SW480 (cell line): Measurements from ENCODE around the gene NPSR1.

Experiments used
- DNase-seq: peaks from one replicate; pipeline ENCODE4 v3.0.0-alpha.2; 2016; ENCODE audit warnings: low spot score

NPSR1 gene

GRCh38 chr7:34723338-34723737 is 65.3 kb downstream of the NPSR1 start:
- DNase-seq: no peak

- no peak for DNase-seq
These were observed 66.0 kb downstream of the NPSR1 start for GRCh38 chr7:34723866-34724490.

GRCh38 chr7:34726221-34726620 is 68.2 kb downstream of the NPSR1 start:
- no peak for DNase-seq

DNA sequence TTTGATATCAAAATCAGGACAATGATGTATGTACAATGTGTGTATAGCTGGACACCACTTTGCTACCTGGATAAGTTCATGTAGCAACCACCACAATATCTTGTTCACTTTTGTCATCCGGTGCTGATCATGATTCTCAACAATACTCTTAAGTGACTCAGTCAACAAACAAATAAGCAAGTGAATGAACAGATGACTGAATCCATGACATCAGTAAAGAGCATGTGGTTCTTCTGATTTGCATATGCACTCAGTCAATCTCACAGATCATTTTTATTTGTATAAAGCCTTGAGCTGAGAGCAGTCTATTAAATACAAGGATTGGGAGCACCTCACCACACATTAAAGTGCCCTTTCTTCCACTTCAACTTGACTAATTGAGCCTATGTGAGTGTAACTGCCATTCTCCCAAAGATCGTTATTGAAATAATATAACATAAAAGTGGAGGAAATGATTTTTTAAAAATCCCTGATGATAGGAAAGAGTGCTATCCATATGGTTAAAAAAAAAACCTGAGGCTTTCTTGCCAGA is 69.5 kb downstream of the NPSR1 start:
- no peak for DNase-seq

DNA sequence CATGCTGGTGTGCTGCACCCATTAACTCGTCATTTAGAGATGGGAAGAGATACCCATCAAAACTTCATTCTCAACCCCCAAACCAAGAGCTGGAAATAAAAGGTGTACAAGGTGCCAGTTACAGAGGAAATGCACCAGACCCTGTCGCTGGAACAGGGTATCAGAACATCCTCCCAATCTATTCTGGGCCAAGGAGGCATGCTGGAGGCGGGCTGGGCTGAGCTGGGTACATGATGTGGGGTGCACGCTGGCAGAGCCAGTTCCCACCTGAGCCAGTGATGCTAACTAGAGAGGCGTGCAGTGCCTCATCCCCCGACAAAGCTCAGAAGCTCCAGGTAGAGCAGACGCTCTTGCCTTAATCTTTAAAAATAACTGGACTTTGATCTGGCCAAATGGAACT is 70.1 kb downstream of the NPSR1 start:
- no peak for DNase-seq

- no peak for DNase-seq
These were observed 76.8 kb downstream of the NPSR1 start for GRCh38 chr7:34734771-34735170.

- DNase-seq: no peak
These were observed 77.5 kb downstream of the NPSR1 start for GRCh38 chr7:34735526-34735925.

DNA sequence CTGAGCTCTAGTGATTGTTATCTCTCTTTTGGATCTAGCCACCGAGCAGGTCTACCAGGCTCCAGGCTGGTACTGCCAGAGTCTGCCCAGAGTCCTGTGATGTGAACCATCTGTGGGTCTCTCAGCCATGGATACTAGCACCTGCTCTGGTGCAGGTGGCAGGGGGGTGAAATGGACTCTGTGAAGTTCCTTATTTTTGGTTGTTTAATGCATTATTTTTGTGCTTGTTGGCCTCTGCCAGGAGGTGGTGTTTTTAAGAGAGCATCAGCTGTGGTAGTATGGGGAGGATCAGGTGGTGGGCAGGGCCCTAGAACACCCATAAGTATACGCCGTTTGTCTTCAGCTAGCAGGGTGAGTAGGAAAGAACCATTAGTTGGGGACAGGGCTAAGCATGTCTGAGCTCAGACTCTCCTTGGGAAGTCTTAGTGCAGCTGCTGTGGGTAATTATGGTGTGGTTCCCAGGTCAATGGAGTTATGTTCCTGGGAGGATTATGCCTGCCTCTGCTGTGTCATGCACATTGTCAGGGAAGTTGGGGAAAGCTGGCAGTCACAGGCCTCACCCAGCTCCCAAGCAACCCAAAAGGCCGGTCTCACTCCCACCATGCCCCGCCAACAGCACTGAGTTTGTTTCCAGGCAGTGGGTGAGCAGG is 81.8 kb downstream of the NPSR1 start:
- DNase-seq: no peak

DNA sequence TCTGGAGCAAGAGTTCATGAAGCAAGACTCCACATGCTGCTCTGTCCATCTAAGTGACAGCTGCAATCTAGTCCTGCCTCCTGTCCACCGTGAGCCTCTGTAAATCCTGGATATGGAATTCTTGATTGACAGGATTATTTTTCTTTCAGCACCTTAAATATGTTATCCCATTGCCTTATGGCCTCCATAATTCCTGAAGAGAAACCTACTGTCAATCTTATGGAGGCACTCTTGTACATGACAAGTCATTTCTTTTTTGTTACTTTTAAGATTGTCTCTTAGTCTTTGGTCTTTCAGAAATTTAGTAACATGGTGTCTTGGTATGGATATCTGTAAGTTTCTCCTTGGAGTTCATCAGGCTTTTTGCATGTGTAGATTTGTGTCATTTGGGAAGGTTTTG is 82.8 kb downstream of the NPSR1 start:
- no peak for DNase-seq

- no peak for DNase-seq
These were observed 89.3 kb downstream of the NPSR1 start for GRCh38 chr7:34747176-34747781.

DNA sequence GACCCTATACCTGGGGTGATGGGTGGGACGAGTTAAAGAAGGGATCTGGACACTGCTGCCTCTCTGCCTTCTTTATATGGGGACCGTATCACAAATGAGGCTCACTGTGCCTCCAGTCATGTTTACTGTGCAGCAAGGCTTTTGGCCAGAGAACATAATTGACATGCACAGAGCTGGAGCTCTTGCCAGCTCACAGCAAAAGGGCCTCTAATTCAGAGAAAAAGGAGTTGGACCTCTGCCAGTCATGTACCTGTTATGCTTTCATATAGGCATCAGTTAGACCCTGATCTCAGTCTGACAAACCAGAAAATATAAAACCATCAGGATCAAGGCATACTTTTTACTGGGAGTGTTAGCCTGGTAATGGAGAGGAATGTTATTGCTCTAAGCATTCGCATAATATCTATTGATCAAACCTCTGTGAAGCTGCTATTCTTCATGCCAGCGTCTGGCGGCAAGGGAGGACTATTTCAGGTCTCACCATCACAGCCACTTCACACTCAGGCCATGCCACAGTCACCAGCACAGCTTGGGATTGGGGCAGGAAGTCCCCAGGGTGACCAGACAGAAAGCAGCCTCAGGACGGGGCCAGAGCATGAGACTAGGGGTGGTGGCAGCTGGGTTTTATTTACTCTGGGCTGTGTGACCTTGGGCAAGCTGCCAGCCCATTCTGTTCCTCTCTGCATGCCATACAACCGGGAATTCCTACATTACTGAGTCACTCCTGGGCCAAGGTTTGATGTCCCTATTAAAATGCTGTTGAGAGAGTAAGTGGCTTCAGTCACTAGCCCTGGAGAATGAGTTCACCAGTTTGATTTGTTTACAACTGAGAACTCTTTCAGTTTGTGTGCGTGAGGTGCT is 90.1 kb downstream of the NPSR1 start:
- DNase-seq: peak; percentile 97

GRCh38 chr7:34748728-34749089 is 90.7 kb downstream of the NPSR1 start:
- no peak for DNase-seq

DNA sequence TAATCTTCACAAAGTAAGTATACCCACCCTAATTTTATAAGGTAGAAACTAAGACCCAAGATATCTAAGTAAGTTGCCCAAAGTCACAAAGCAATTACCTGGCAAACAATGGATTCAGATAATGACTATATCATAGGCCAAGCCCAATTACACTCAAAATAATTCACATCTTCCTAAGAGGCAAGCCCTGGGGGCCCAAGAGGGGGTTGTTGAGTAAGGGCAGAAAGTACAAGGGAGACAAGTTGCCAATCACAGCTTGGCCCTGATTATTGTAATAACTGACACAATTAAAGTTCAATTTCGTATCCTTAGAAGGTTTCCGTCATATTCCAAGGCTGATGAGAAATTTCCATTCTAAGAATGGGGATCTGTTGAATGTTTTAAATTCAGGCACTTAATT is 91.4 kb downstream of the NPSR1 start:
- DNase-seq: no peak

- DNase-seq: no peak
These were observed 92.2 kb downstream of the NPSR1 start for GRCh38 chr7:34750209-34750608.

DNA sequence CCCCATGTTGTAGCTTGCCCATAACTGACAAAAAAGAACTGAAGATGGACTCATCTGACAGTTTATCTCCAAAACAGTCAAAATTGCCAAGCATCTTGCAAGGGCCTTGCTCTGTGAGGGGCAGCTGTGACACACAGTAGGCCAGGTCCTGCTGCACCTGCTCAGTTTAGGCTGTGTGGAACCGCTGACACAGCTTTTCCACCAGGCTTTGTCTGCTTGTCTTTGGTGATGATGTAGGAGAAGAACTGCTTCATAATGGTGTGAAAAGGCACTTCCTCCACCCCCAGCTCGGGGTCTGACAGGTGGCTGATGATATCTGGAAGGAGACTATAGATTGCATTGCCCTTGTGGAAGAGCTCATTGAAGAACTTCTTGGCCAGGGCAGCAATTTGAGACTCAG is 92.6 kb downstream of the NPSR1 start:
- no peak for DNase-seq

DNA sequence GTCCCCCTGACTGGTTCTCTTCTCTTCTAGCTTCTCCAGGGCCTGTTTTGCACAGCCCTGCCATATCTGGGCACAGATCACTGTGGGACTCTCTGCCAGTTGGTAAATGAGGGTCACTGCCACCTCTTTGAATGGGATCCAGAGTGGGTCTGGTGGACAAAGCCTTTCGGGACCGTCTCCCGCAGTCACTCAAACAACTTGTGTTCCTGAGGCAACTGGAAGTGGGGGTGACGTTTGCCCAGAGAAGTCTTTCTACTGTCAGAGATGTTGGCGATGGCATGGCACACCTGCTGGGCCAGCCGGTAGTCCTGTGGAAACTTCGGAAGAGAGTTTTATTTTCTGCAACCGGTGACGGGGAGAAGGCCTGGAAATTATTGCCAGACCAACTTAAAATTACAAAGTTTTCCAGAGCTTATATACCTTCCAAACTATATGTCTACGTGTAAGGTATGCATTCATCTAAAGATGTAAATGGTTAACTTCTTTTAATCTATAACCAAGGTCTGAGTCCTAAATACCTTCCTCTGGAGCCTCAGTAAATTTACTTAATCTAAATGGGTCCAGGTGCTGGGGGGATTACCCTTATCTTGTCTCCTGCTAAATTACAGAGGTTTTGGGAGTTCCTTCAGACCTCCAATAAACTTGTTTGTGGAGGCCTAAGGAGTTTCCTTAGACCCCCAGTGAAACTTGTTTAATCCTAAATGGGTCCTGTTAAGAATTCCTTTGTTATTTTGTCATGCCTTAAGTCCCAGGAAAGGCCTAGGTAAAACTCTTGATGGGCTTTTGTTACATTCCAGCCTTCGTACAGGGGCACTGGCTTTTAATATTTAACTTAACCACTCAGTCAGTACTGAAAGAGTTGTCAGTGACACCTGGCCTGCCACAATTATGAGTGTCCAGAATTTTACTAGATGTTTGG is 94.0 kb downstream of the NPSR1 start:
- DNase-seq: no peak

GRCh38 chr7:34752929-34753328 is 94.9 kb downstream of the NPSR1 start:
- no peak for DNase-seq

DNA sequence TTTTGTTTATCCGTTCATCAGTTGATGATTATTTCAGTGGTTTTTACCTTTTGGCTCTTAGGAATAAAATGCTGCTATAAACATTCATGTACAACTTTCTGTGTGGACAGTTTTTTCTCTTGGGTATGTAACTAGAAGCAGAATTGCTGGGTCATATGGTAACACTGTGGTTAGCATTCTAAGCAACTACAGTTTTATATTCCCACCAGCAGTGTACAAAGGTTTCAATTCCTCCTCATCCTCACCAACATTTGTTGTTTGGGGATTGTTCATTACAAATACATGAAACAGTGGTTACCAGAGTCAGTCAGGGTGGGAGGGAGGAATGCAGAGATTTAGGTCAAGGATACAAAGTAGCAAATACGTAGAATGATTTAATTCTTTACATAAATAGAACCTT is 97.0 kb downstream of the NPSR1 start:
- DNase-seq: no peak

DNA sequence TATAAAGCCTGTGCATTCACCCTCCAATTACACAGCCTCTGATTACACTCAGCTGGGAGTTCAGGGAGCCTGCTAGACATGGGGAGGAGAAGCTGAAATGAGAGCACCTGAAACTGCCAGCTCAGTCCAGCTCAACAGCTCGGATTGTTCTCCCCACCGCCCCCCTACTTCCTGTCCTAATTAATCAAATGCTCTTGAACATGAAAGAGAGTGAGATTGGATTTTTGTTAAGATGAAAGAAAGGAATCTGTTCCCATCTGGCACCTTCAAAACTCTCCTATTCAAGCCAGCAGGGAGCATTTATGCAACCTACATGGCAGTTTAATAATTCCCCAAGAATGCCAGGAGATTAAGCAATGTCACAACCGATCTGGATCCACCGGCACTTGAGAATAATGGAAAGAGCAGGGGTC is 98.0 kb downstream of the NPSR1 start:
- DNase-seq: peak; percentile 63

- no peak for DNase-seq
These were observed 98.7 kb downstream of the NPSR1 start for GRCh38 chr7:34756691-34757090.

DNA sequence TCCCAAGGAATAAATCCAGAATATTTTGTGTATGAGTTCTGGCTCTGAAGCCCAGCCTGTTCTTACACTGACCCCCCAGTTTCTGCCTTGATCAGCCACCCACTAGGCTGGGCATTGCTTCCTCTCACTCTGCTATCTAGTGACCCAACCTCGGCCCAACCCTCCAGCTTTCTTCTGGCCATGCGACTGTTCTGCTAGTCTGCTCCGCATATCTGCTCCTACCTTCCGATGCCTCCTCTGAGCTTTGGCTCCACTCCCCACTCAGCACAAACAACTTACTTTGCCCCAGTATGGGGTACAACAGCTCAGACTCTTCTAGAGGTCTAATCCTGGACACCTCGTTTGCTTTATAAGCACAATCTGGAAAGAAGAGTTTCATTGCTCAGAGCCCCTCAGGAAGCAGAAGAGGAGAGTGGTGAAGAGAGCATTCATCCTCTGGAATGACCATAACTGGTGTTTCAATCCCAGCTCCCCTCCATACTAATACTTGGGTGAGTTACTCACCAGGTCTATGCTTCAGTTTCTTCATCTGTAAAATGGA is 99.6 kb downstream of the NPSR1 start:
- DNase-seq: no peak
